IMR-90 (cell line): ENCODE measurements around the gene NUP88. TPM values are rescaled to one million over a fixed set of nuclear protein-coding genes. Genes with fewer than 3 reads are reported as not detected.
A peak's percentile ranks its signal among the peaks of the same experiment; 100 is the strongest.

Experiments used
- ATAC-seq: fragments of 200-7000 bp; cut with Tn5 transposase; 2 replicates; pipeline ENCODE4 v1.9.1; 2020; ENCODE audit warnings: low read depth, mild to moderate bottlenecking, moderate library complexity
- BruUV-seq: library from RNA; stranded (reverse); fragments of 400-500 nt; replicated peaks from 2 replicates; lab custom pipeline; 2021; lab: Mats Ljungman, UMichigan
- CTCF ChIA-PET: fragments of 300-600 bp; formaldehyde crosslinking; extraction: SDS; loops from one replicate; lab custom pipeline; 2021; ENCODE audit warnings: antibody characterized with exemption; lab: Yijun Ruan, JAX
- POLR2A ChIA-PET: fragments of 300-600 bp; sonication (Branson Sonifier 250); formaldehyde crosslinking; loops from one replicate; lab custom pipeline; 2022; ENCODE audit warnings: antibody characterized with exemption; ENCODE audit not compliant: unreplicated experiment; lab: Charles Lee
- DNase-seq: peaks from one replicate; pipeline ENCODE4 v3.0.0; 2013
- H2AFZ ChIP-seq: replicated peaks from 2 replicates; pipeline ENCODE3; 2013; ENCODE audit warnings: low read length, mild to moderate bottlenecking; ENCODE audit not compliant: poor library complexity
- H2AK5ac ChIP-seq: 2 replicates; pipeline ENCODE4 v1.6.1; 2013; ENCODE audit warnings: low read depth, low read length, inconsistent platforms
- H2AK9ac ChIP-seq: replicated peaks from 2 replicates; pipeline ENCODE3; 2013; ENCODE audit warnings: mild to moderate bottlenecking, low read depth, low read length, moderate library complexity; ENCODE audit not compliant: poor library complexity
- H2BK120ac ChIP-seq: 2 replicates; pipeline ENCODE4 v1.6.1; 2013; ENCODE audit warnings: low read depth, low read length, inconsistent platforms
- H2BK15ac ChIP-seq: 3 replicates; pipeline ENCODE4 v1.6.1; 2013; ENCODE audit warnings: low read depth, low read length, inconsistent platforms
- H2BK20ac ChIP-seq: 2 replicates; pipeline ENCODE4 v1.6.1; 2013; ENCODE audit warnings: low read depth, mild to moderate bottlenecking, inconsistent platforms, low read length, moderate library complexity
- H2BK5ac ChIP-seq: 2 replicates; pipeline ENCODE4 v1.6.1; 2013; ENCODE audit warnings: mild to moderate bottlenecking, low read depth, low read length, inconsistent platforms; ENCODE audit not compliant: poor library complexity, severe bottlenecking
- H3K14ac ChIP-seq: replicated peaks from 2 replicates; pipeline ENCODE4 v1.6.1; 2013; ENCODE audit warnings: low read depth, low read length, inconsistent platforms
- H3K18ac ChIP-seq: 2 replicates; pipeline ENCODE4 v1.6.1; 2013; ENCODE audit warnings: low read depth, low read length, control low read depth
- H3K23ac ChIP-seq: 2 replicates; pipeline ENCODE4 v1.6.1; 2013; ENCODE audit warnings: low read depth, low read length, inconsistent platforms
- H3K27ac ChIP-seq: 2 replicates; pipeline ENCODE4 v1.5.1; 2013; ENCODE audit warnings: mild to moderate bottlenecking, control low read depth, low read length; ENCODE audit not compliant: insufficient read depth
- H3K27me3 ChIP-seq: 2 replicates; pipeline ENCODE4 v1.6.1; 2013; ENCODE audit warnings: low read length; ENCODE audit not compliant: control insufficient read depth, insufficient read depth
- H3K36me3 ChIP-seq: 2 replicates; pipeline ENCODE4 v1.6.1; 2013; ENCODE audit warnings: low read length, mixed read lengths; ENCODE audit not compliant: control insufficient read depth, insufficient read depth
- H3K4ac ChIP-seq: 2 replicates; pipeline ENCODE4 v1.6.1; 2013; ENCODE audit warnings: low read depth, low read length, inconsistent platforms
- H3K4me1 ChIP-seq: 2 replicates; pipeline ENCODE4 v1.6.1; 2013; ENCODE audit warnings: low read length, mixed read lengths; ENCODE audit not compliant: control insufficient read depth, insufficient read depth
- H3K4me2 ChIP-seq: 2 replicates; pipeline ENCODE4 v1.6.1; 2013; ENCODE audit warnings: low read depth, mild to moderate bottlenecking, control low read depth, low read length, moderate library complexity
- H3K4me3 ChIP-seq: 2 replicates; pipeline ENCODE4 v1.5.1; 2013; ENCODE audit warnings: low read depth, mild to moderate bottlenecking, control low read depth, low read length, moderate library complexity; ENCODE audit not compliant: insufficient read depth
- H3K56ac ChIP-seq: 2 replicates; pipeline ENCODE4 v1.6.1; 2013; ENCODE audit warnings: low read length, inconsistent platforms; ENCODE audit not compliant: insufficient read depth; ENCODE audit errors: extremely low read depth
- H3K79me1 ChIP-seq, 2 experiments: 2 replicates each; pipeline ENCODE4 v1.6.1; 2013; ENCODE audit warnings: low read length in 2 of 2, inconsistent platforms in 1 of 2, low read depth in 1 of 2
- H3K9ac ChIP-seq: 2 replicates; pipeline ENCODE4 v1.6.1; 2013; ENCODE audit warnings: low read depth, low read length, control low read depth
- H3K9me1 ChIP-seq: 2 replicates; pipeline ENCODE4 v1.6.1; 2013; ENCODE audit warnings: low read length, inconsistent platforms; ENCODE audit not compliant: insufficient read depth
- H3K9me3 ChIP-seq: 2 replicates; pipeline ENCODE4 v1.6.1; 2013; ENCODE audit warnings: low read length; ENCODE audit not compliant: control insufficient read depth, insufficient read depth
- H4K20me1 ChIP-seq: 2 replicates; pipeline ENCODE4 v1.6.1; 2013; ENCODE audit warnings: low read length, inconsistent platforms; ENCODE audit not compliant: insufficient read depth
- H4K5ac ChIP-seq: 2 replicates; pipeline ENCODE4 v1.6.1; 2013; ENCODE audit warnings: mild to moderate bottlenecking, low read depth, low read length, control low read depth
- H4K8ac ChIP-seq, 2 experiments: 2 replicates each; pipeline ENCODE4 v1.6.1; 2013; ENCODE audit warnings: low read depth in 2 of 2, low read length in 2 of 2, control low read depth in 1 of 2, inconsistent platforms in 1 of 2
- H4K91ac ChIP-seq: 2 replicates; pipeline ENCODE4 v1.6.1; 2013; ENCODE audit warnings: low read depth, low read length, inconsistent platforms; ENCODE audit not compliant: insufficient read depth
- BHLHE40 ChIP-seq: fragments of 150-350 bp; IDR thresholded peaks from 2 replicates; pipeline ENCODE4 v1.6.1; 2016; ENCODE audit warnings: mild to moderate bottlenecking, low read depth, low read length
- CEBPB ChIP-seq: IDR thresholded peaks from 2 replicates; pipeline ENCODE4 v1.6.1; 2012; ENCODE audit warnings: low read depth, low read length, improper control_type of control experiment
- CTCF ChIP-seq: conservative IDR thresholded peaks from 2 replicates; pipeline ENCODE4 v1.5.1; 2012; ENCODE audit warnings: mild to moderate bottlenecking, low read depth, low read length, improper control_type of control experiment
- FOS ChIP-seq: fragments of 150-350 bp; IDR thresholded peaks from 2 replicates; pipeline ENCODE4 v1.6.1; 2016; ENCODE audit warnings: low read depth, low read length
- MAFK ChIP-seq: IDR thresholded peaks from 2 replicates; pipeline ENCODE4 v1.6.1; 2012; ENCODE audit warnings: low read depth, low read length, improper control_type of control experiment
- MAZ ChIP-seq: IDR thresholded peaks from 2 replicates; pipeline ENCODE4 v1.6.1; 2012; ENCODE audit warnings: low read depth, mild to moderate bottlenecking, low read length, improper control_type of control experiment, moderate library complexity, borderline replicate concordance
- MXI1 ChIP-seq: IDR thresholded peaks from 2 replicates; pipeline ENCODE4 v1.6.1; 2012; ENCODE audit warnings: low read depth, mild to moderate bottlenecking, low read length, moderate library complexity, borderline replicate concordance
- NFE2L2 ChIP-seq: fragments of 150-350 bp; IDR thresholded peaks from 2 replicates; pipeline ENCODE4 v1.6.1; 2016; ENCODE audit warnings: low read depth, mild to moderate bottlenecking, low read length
- POLR2A ChIP-seq: IDR thresholded peaks from 2 replicates; pipeline ENCODE4 v1.6.1; 2012; ENCODE audit warnings: mild to moderate bottlenecking, low read depth, low read length
- RAD21 ChIP-seq: IDR thresholded peaks from 2 replicates; pipeline ENCODE4 v1.6.1; 2012; ENCODE audit warnings: low read length, improper control_type of control experiment
- RCOR1 ChIP-seq: IDR thresholded peaks from 2 replicates; pipeline ENCODE4 v1.6.1; 2012; ENCODE audit warnings: mild to moderate bottlenecking, low read length, improper control_type of control experiment; ENCODE audit not compliant: insufficient replicate concordance
- RFX5 ChIP-seq: IDR thresholded peaks from 2 replicates; pipeline ENCODE4 v1.8.0; 2012; ENCODE audit warnings: low read depth, mild to moderate bottlenecking, low read length, moderate library complexity
- SMC3 ChIP-seq: fragments of 150-350 bp; IDR thresholded peaks from 2 replicates; pipeline ENCODE4 v1.6.1; 2016; ENCODE audit warnings: low read depth, mild to moderate bottlenecking, antibody characterized with exemption, low read length, moderate library complexity
- USF2 ChIP-seq: fragments of 150-350 bp; IDR thresholded peaks from 2 replicates; pipeline ENCODE4 v1.6.1; 2017; ENCODE audit warnings: mild to moderate bottlenecking, antibody characterized with exemption, low read length, low read depth
- WGBS, 2 experiments: methylation state at CpG; one replicate each; pipeline versions ENCODE4 v1.1.5 to v1.1.7; 2013; ENCODE audit warnings: missing lambda C conversion rate in 2 of 2; ENCODE audit not compliant: insufficient read length in 1 of 2; ENCODE audit errors: extremely low coverage in 2 of 2; 5-methylcytosine and 5-hydroxymethylcytosine counted together
- dilution Hi-C: fragments of 300-500 bp; cut with HindIII; formaldehyde crosslinking; loops from one replicate; pipeline ENCODE4 v1.14.3; 2018; ENCODE audit warnings: low sequenced_read_pairs; ENCODE audit not compliant: unreplicated experiment
- in situ Hi-C: fragments of 300-500 bp; cut with MboI; formaldehyde crosslinking; loops from 3 replicates; pipeline ENCODE4 v1.14.3; 2019; ENCODE audit warnings: low sequenced_read_pairs, inconsistent platforms, mixed read lengths
- intact Hi-C: fragments of 100-400 bp; cut with micrococcal nuclease; formaldehyde crosslinking; loops from 2 replicates; pipeline ENCODE4 v1.10.0; 2022
- polyA plus RNA-seq, 3 experiments: library from polyadenylated mRNA; depleted of rRNA; stranded (reverse); fragments of >200 nt; gene quantifications; 2 replicates each; pipeline ENCODE4 v1.2.3, GENCODE V29; 2012; ENCODE audit warnings: low replicate concordance in 1 of 3
- total RNA-seq: library from RNA; depleted of rRNA; stranded (reverse); fragments of >200 nt; gene quantifications from 2 replicates; pipeline ENCODE4 v1.2.3, GENCODE V29; 2012

Gene NUP88
- total and polyA plus RNA-seq, 2 of the 4 experiments (the other 2 are of a cell fraction): 57.0 to 83.7 TPM

DNA sequence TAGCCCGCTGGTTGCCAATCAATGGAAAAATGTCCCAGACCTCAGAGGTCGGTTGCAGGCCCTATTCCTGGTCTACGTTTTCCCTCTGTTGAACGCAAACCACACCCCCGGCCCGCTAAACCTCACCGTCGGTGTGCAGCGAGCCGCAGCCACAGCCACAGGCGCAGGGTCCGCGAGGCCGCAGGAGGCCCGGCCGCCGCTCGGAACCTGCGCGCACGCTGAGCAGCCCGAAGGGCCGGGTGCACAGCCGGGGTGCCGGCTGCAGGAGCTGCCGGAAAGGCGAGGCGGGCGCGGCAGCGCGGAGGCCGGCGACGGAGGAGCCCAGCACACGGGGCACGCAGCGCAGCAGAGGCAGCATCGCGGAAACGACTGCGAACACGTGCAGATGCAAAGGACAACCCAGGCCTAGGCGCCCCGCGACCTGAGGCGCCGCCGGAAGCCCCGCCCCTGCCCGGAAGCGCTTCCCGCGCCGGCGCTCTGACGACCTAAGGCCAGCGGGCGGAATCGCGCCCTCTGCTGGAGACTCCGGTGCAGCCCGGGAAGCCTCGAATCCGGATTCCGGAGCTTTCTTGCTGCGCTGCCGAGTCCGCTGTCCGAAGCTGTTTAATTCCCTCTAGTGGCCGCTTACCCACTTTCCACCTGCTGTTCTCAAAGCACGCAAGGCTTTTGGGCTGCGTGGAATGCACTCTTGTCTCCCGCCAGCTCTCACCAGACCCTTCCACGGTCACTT, 19.4 kb upstream of the NUP88 start, which contains the start of gene C1QBP:
Gene C1QBP, minus strand, starts transcription at position 440 of the 730 bp plus-strand sequence. Its CDS starts 82 bp downstream, at position 358.
- in situ Hi-C loops (no loop called here), intact Hi-C loops (no loop called here), dilution Hi-C loops (no loop called here)
- peaks cover 7% of the 10 kb centered on the region for H3K4me1 ChIP-seq
- H2BK15ac ChIP-seq: no peak within 1 kb of the TSS
- ChIA-PET POLR2A (interaction anchor here (0.6 kb wide), 1 partner anchor 155 kb away, joined by 3 read pairs; no protein-coding TSS in a partner anchor), CTCF (interaction anchor here (0.6 to 1.3 kb wide), 16 partner anchors 9 to 209 kb away, joined by 3 to 10 read pairs (median 3); partner anchors contain the start of gene NUP88)
- H3K36me3 ChIP-seq: peaks cover 32% of the 10 kb centered on the region
- peak within 1 kb of the TSS; percentile 89 for H3K9ac ChIP-seq
- H4K8ac ChIP-seq: peak within 1 kb of the TSS; percentile 58 to 85
- peak; percentile 94 for ATAC-seq
- no peak within 1 kb of the TSS for H2BK120ac ChIP-seq
- peak within 1 kb of the TSS; percentile 25 for H3K4ac ChIP-seq
- H3K18ac ChIP-seq: no peak within 1 kb of the TSS
- H3K56ac ChIP-seq: peak within 1 kb of the TSS; percentile 50
- no TSS peak for BruUV-seq
- no peaks in the 10 kb centered on the region for H3K27me3 ChIP-seq
- peaks cover 11% of the 10 kb centered on the region for H4K20me1 ChIP-seq
- no peaks in the 10 kb centered on the region for H3K9me3 ChIP-seq
- H3K9me1 ChIP-seq: peaks cover 3% of the 10 kb centered on the region; the same call in 1 of the 2 replicates
- H3K4me2 ChIP-seq: peak within 1 kb of the TSS; percentile 93
- H3K79me1 ChIP-seq: peaks cover 28 to 56% of the 10 kb centered on the region in 2 experiments
- H3K27ac ChIP-seq: peak within 1 kb of the TSS; percentile 69
- peak within 1 kb of the TSS; percentile 41 for H3K14ac ChIP-seq
- peak; percentile 89 for DNase-seq
- no peak within 1 kb of the TSS for H2BK20ac ChIP-seq
- H4K91ac ChIP-seq: peak within 1 kb of the TSS; percentile 41; the same call in 1 of the 2 replicates
- H2AK5ac ChIP-seq: peak within 1 kb of the TSS; percentile 49; the same call in 1 of the 2 replicates
- peak within 1 kb of the TSS; percentile 82 for H3K4me3 ChIP-seq
- H2AFZ ChIP-seq: peak within 1 kb of the TSS; percentile 90
- 0% methylated on average over 39 of the region's 75 CpGs; no CpG with 5 or more reads in 1 of the 2 experiments for WGBS, 2 experiments
- peak within 1 kb of the TSS; percentile 85; the same call in 1 of the 2 replicates for H3K23ac ChIP-seq
- H2BK5ac ChIP-seq: peak within 1 kb of the TSS; percentile 55
- H4K5ac ChIP-seq: peak within 1 kb of the TSS; percentile 46
- H2AK9ac ChIP-seq: peak within 1 kb of the TSS; percentile 76
- TF ChIP-seq MXI1 (no peak; the same call in 1 of the 2 replicates), MAFK (peak; percentile 7; the same call in 1 of the 2 replicates), RCOR1 (peak; percentile 48), FOS (no peak), RAD21 (peak; percentile 72), CEBPB (no peak), RFX5 (no peak), MAZ (peak; percentile 82; the same call in 1 of the 2 replicates), SMC3 (peak; percentile 83), CTCF (peak; percentile 99), NFE2L2 (no peak), BHLHE40 (no peak), USF2 (peak; percentile 3; the same call in 1 of the 2 replicates), POLR2A (no peak; the same call in 1 of the 2 replicates)
